Measurements from ENCODE around the gene CIRBP.

CIRBP gene

DNA sequence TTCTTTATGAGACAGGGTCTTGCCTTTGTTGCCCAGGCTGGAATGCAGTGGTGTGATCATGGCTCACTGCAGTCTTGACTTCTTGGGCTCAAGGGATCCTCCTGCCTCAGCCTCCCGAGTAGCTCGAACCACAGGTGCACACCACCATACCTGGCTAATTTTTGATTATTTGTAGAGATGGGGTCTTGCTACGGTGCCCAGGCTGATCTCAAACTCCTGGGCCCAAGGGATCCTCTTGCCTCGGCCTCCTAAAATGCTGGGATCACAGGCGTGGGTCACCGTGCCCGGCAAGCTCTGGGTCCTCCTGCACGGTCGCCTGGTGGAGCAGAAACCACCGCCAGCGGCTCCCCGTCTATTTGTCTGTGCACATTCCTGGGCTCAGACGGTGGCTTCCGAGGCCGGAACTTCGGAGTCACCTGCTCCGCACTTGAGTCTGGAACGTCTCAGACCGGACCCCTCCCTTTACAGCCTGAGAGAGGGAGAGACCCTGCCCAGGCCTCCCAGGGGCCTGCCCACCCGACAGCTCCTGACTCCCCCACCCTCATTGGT, 38.7 kb downstream of the CIRBP start:
- Histone ChIP-seq H3K79me1 (ENCODE audit: low read length) (no peaks in the 10 kb centered on the region), H3K27ac (ENCODE audit: low read depth, low read length) (no peak overlapping the region), H3K4ac (ENCODE audit: low read depth, low read length) (no peak overlapping the region), H2AK5ac (ENCODE audit: low read length) (no peak overlapping the region), H3K23ac (ENCODE audit: low read length) (no peak overlapping the region), H4K5ac (ENCODE audit: low read length) (no peak overlapping the region), H2BK5ac (ENCODE audit: low read length) (no peak overlapping the region), H4K8ac (ENCODE audit: low read depth, low read length) (no peak overlapping the region), H3K18ac (ENCODE audit: low read length) (no peak overlapping the region), H3K4me3 (ENCODE audit: low read length) (no peak overlapping the region), H3K56ac (ENCODE audit: low read length) (no peak overlapping the region), H3K9ac (ENCODE audit: low read length) (no peak overlapping the region), H2BK120ac (ENCODE audit: low read depth, low read length) (no peak overlapping the region), H3K36me3 (ENCODE audit: control insufficient read depth, insufficient read depth, low read length) (no peaks in the 10 kb centered on the region), H3K4me2 (ENCODE audit: low read length) (no peak overlapping the region), H3K27me3 (ENCODE audit: insufficient read depth, low read length, poor library complexity) (no peaks in the 10 kb centered on the region), H3K79me2 (ENCODE audit: control insufficient read depth, insufficient read depth, low read length) (no peaks in the 10 kb centered on the region), H3K4me1 (ENCODE audit: control insufficient read depth, low read depth, low read length) (no peaks in the 10 kb centered on the region), H2BK15ac (replicated peaks; ENCODE audit: low read depth) (no peak overlapping the region)
- no CpG with 5 or more reads among the region's 20 CpGs for WGBS (ENCODE audit: extremely low coverage, insufficient coverage, low lambda C conversion rate)
- no peak for DNase-seq

- Histone ChIP-seq H3K4me3 (ENCODE audit: low read length) (no peak overlapping the region), H3K18ac (ENCODE audit: low read length) (no peak overlapping the region), H3K79me1 (ENCODE audit: low read length) (no peaks in the 10 kb centered on the region), H4K8ac (ENCODE audit: low read depth, low read length) (no peak overlapping the region), H3K27me3 (ENCODE audit: insufficient read depth, low read length, poor library complexity) (no peaks in the 10 kb centered on the region), H4K5ac (ENCODE audit: low read length) (no peak overlapping the region), H3K56ac (ENCODE audit: low read length) (no peak overlapping the region), H2BK120ac (ENCODE audit: low read depth, low read length) (no peak overlapping the region), H3K23ac (ENCODE audit: low read length) (no peak overlapping the region), H3K4ac (ENCODE audit: low read depth, low read length) (no peak overlapping the region), H3K9ac (ENCODE audit: low read length) (no peak overlapping the region), H3K79me2 (ENCODE audit: control insufficient read depth, insufficient read depth, low read length) (no peaks in the 10 kb centered on the region), H2BK15ac (replicated peaks; ENCODE audit: low read depth) (no peak overlapping the region), H3K36me3 (ENCODE audit: control insufficient read depth, insufficient read depth, low read length) (no peaks in the 10 kb centered on the region), H3K4me1 (ENCODE audit: control insufficient read depth, low read depth, low read length) (no peaks in the 10 kb centered on the region), H2AK5ac (ENCODE audit: low read length) (no peak overlapping the region), H2BK5ac (ENCODE audit: low read length) (no peak overlapping the region), H3K27ac (ENCODE audit: low read depth, low read length) (no peak overlapping the region), H3K4me2 (ENCODE audit: low read length) (no peak overlapping the region)
- DNase-seq: no peak
- no CpG with 5 or more reads among the region's 11 CpGs for WGBS (ENCODE audit: extremely low coverage, insufficient coverage, low lambda C conversion rate)
Measured at GRCh38 chr19:1308718-1309117, 39.6 kb downstream of the CIRBP start.

- H3K79me1 ChIP-seq (ENCODE audit: low read length): no peaks in the 10 kb centered on the region
- no peak overlapping the region for H2BK15ac ChIP-seq (replicated peaks; ENCODE audit: low read depth)
- no peaks in the 10 kb centered on the region for H3K27me3 ChIP-seq (ENCODE audit: insufficient read depth, low read length, poor library complexity)
- H3K4me3 ChIP-seq (ENCODE audit: low read length): no peak overlapping the region
- no peaks in the 10 kb centered on the region for H3K36me3 ChIP-seq (ENCODE audit: control insufficient read depth, insufficient read depth, low read length)
- H2BK5ac ChIP-seq (ENCODE audit: low read length): no peak overlapping the region
- no peak overlapping the region for H3K4me2 ChIP-seq (ENCODE audit: low read length)
- no peak overlapping the region for H2BK120ac ChIP-seq (ENCODE audit: low read depth, low read length)
- DNase-seq: no peak
- H3K4ac ChIP-seq (ENCODE audit: low read depth, low read length): no peak overlapping the region
- no peak overlapping the region for H3K23ac ChIP-seq (ENCODE audit: low read length)
- no peak overlapping the region for H3K56ac ChIP-seq (ENCODE audit: low read length)
- no peak overlapping the region for H3K9ac ChIP-seq (ENCODE audit: low read length)
- H4K5ac ChIP-seq (ENCODE audit: low read length): no peak overlapping the region
- H4K8ac ChIP-seq (ENCODE audit: low read depth, low read length): no peak overlapping the region
- no CpG with 5 or more reads among the region's 28 CpGs for WGBS (ENCODE audit: extremely low coverage, insufficient coverage, low lambda C conversion rate)
- H3K18ac ChIP-seq (ENCODE audit: low read length): no peak overlapping the region
- no peak overlapping the region for H3K27ac ChIP-seq (ENCODE audit: low read depth, low read length)
- no peaks in the 10 kb centered on the region for H3K79me2 ChIP-seq (ENCODE audit: control insufficient read depth, insufficient read depth, low read length)
- no peak overlapping the region for H2AK5ac ChIP-seq (ENCODE audit: low read length)
- no peaks in the 10 kb centered on the region for H3K4me1 ChIP-seq (ENCODE audit: control insufficient read depth, low read depth, low read length)
Measured at GRCh38 chr19:1309977-1310852, 41.1 kb downstream of the CIRBP start.

- Histone ChIP-seq H3K27me3 (ENCODE audit: insufficient read depth, low read length, poor library complexity) (no peaks in the 10 kb centered on the region), H2AK5ac (ENCODE audit: low read length) (no peak overlapping the region), H3K79me1 (ENCODE audit: low read length) (no peaks in the 10 kb centered on the region), H3K4ac (ENCODE audit: low read depth, low read length) (no peak overlapping the region), H3K56ac (ENCODE audit: low read length) (no peak overlapping the region), H2BK15ac (replicated peaks; ENCODE audit: low read depth) (no peak overlapping the region), H3K23ac (ENCODE audit: low read length) (no peak overlapping the region), H4K8ac (ENCODE audit: low read depth, low read length) (no peak overlapping the region), H3K79me2 (ENCODE audit: control insufficient read depth, insufficient read depth, low read length) (no peaks in the 10 kb centered on the region), H4K5ac (ENCODE audit: low read length) (no peak overlapping the region), H3K9ac (ENCODE audit: low read length) (no peak overlapping the region), H3K27ac (ENCODE audit: low read depth, low read length) (no peak overlapping the region), H3K18ac (ENCODE audit: low read length) (no peak overlapping the region), H2BK5ac (ENCODE audit: low read length) (no peak overlapping the region), H3K4me3 (ENCODE audit: low read length) (no peak overlapping the region), H3K36me3 (ENCODE audit: control insufficient read depth, insufficient read depth, low read length) (no peaks in the 10 kb centered on the region), H3K4me2 (ENCODE audit: low read length) (no peak overlapping the region), H2BK120ac (ENCODE audit: low read depth, low read length) (no peak overlapping the region), H3K4me1 (ENCODE audit: control insufficient read depth, low read depth, low read length) (no peaks in the 10 kb centered on the region)
- no peak for DNase-seq
- no CpG with 5 or more reads among the region's 18 CpGs for whole genome bisulfite sequencing (ENCODE audit: extremely low coverage, insufficient coverage, low lambda C conversion rate)
Measured at GRCh38 chr19:1310853-1311180, 41.7 kb downstream of the CIRBP start.

DNA sequence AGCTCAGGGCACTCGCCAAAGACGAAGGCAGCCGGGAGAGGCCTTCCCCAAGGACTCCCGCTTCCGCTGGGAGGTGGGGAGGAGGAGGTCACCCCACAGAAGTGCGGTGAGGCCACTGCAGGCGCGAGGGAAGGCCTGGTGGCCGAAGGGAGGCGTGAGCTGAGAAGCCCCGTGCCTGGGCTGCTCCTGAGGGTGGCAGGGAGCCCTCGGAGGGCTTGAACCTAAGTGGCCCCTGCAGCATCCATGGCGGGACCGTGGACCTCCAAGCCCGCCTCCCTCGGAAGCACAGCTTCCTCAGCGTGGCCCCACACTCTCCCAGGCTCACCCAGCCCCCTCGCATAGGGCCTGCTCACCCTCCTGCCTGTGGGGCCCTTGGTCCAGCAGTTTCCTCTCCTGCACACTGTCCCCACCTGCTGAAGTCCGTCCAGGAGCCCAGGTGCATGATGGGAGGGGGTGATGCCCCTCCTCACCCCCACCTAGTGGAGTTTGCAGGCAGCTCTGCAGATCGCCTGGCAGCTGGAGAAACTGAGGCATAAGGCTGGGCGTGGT, 42.5 kb downstream of the CIRBP start:
- no peak overlapping the region for H2BK5ac ChIP-seq (ENCODE audit: low read length)
- no peak overlapping the region for H4K5ac ChIP-seq (ENCODE audit: low read length)
- DNase-seq: no peak
- no CpG with 5 or more reads among the region's 21 CpGs for WGBS (ENCODE audit: extremely low coverage, insufficient coverage, low lambda C conversion rate)
- no peak overlapping the region for H3K4ac ChIP-seq (ENCODE audit: low read depth, low read length)
- H3K18ac ChIP-seq (ENCODE audit: low read length): no peak overlapping the region
- H3K27ac ChIP-seq (ENCODE audit: low read depth, low read length): no peak overlapping the region
- H2BK15ac ChIP-seq (replicated peaks; ENCODE audit: low read depth): no peak overlapping the region
- H2AK5ac ChIP-seq (ENCODE audit: low read length): no peak overlapping the region
- no peak overlapping the region for H3K4me3 ChIP-seq (ENCODE audit: low read length)
- no peaks in the 10 kb centered on the region for H3K79me2 ChIP-seq (ENCODE audit: control insufficient read depth, insufficient read depth, low read length)
- H3K79me1 ChIP-seq (ENCODE audit: low read length): no peaks in the 10 kb centered on the region
- no peak overlapping the region for H3K23ac ChIP-seq (ENCODE audit: low read length)
- no peaks in the 10 kb centered on the region for H3K36me3 ChIP-seq (ENCODE audit: control insufficient read depth, insufficient read depth, low read length)
- H2BK120ac ChIP-seq (ENCODE audit: low read depth, low read length): no peak overlapping the region
- H4K8ac ChIP-seq (ENCODE audit: low read depth, low read length): no peak overlapping the region
- H3K27me3 ChIP-seq (ENCODE audit: insufficient read depth, low read length, poor library complexity): no peaks in the 10 kb centered on the region
- no peak overlapping the region for H3K4me2 ChIP-seq (ENCODE audit: low read length)
- no peak overlapping the region for H3K56ac ChIP-seq (ENCODE audit: low read length)
- no peak overlapping the region for H3K9ac ChIP-seq (ENCODE audit: low read length)
- H3K4me1 ChIP-seq (ENCODE audit: control insufficient read depth, low read depth, low read length): no peaks in the 10 kb centered on the region
